Measurements from ENCODE around the gene GLTPD2.
A peak's percentile ranks its signal among the peaks of the same experiment; 100 is the strongest.

The GLTPD2 gene

DNA sequence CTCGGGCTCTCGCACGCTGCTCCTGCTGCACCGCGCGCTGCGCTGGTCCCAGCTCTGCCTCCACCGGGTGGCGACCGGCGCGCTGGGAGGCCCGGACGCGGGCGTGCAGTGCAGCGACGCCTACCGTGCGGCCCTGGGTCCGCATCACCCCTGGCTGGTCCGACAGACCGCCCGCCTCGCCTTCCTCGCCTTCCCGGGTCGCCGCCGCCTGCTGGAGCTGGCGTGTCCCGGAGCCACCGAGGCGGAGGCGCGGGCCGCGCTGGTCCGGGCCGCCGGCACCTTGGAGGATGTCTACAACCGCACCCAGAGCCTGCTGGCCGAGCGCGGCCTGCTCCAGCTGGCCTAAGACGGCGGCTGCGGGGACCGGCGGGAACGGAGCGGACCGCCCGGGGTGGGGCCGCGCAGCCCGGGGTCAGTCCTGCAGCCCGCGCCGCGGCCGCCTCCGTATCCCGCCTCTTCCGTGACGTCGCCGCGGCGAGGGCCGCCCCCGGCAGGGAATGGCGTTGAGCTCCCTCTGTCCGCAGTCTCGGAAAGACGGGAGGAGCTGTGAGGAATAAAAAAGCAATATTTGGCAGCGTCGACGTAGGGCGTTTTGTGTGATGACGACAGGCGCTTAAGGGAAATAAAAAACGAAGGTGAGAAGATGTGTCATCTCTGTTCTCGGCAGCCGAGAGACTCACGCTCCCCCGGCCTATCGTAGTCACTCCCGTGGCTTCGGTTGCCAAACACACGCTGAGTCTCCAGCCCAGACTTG lies 1.4 kb downstream of the GLTPD2 start:
- DNase-seq (ENCODE audit: extremely low read depth, low read depth): peak; percentile 74
- TF ChIP-seq, protein P1, sequence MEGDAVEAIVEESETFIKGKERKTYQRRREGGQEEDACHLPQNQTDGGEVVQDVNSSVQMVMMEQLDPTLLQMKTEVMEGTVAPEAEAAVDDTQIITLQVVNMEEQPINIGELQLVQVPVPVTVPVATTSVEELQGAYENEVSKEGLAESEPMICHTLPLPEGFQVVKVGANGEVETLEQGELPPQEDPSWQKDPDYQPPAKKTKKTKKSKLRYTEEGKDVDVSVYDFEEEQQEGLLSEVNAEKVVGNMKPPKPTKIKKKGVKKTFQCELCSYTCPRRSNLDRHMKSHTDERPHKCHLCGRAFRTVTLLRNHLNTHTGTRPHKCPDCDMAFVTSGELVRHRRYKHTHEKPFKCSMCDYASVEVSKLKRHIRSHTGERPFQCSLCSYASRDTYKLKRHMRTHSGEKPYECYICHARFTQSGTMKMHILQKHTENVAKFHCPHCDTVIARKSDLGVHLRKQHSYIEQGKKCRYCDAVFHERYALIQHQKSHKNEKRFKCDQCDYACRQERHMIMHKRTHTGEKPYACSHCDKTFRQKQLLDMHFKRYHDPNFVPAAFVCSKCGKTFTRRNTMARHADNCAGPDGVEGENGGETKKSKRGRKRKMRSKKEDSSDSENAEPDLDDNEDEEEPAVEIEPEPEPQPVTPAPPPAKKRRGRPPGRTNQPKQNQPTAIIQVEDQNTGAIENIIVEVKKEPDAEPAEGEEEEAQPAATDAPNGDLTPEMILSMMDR (IDR thresholded peaks at IDR 0.05; ENCODE audit: low read depth, low read length, missing control alignments): peak; percentile 53
- H3K4me3 ChIP-seq (replicated peaks; ENCODE audit: low read depth, low read length): peak overlapping the region; percentile 63

DNA sequence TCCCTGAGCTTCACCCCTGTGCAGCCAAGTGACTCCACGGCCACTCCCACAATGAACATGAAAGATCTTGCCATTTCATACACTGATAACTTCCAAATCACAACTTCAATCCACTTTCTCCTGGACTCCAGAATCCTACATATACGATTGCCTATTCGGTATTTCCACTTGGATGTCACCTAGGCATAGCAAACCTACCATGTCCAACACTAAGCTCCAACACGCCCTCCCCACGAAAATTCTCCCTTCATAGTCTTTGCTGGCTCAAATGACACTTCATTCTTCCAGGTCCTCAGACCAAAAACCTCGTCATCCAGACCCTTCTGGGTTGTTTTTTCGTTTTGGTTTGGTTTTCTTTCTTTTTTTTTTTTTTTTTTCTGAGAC lies 1.9 kb downstream of the GLTPD2 start:
- DNase-seq (ENCODE audit: extremely low read depth, low read depth): no peak
- TF ChIP-seq, protein P1 (IDR thresholded peaks at IDR 0.05; ENCODE audit: low read depth, low read length, missing control alignments): no peak
- peak overlapping the region; percentile 63 for H3K4me3 ChIP-seq (replicated peaks; ENCODE audit: low read depth, low read length)

DNA sequence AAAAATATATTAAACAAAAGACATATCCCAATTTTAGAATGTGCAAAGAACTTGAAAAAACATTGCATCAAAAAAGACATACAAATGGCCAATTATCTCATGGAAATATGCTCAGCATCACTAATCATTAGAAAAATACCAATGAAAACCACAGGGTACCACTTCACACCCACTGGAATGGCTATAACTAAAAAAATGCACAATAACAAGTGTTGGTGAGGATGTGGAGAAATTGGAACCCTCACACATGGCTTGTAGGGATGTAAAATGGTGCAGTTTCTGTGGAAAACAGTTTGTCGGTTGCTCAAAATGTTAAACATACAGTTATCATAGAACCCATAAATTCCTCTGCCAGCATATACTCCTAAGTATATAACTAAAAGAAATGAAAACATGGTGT lies 6.4 kb downstream of the GLTPD2 start:
- no peak overlapping the region for H3K4me3 ChIP-seq (replicated peaks; ENCODE audit: low read depth, low read length)
- TF ChIP-seq, protein P1 (IDR thresholded peaks at IDR 0.05; ENCODE audit: low read depth, low read length, missing control alignments): no peak
- DNase-seq (ENCODE audit: extremely low read depth, low read depth): no peak

DNA sequence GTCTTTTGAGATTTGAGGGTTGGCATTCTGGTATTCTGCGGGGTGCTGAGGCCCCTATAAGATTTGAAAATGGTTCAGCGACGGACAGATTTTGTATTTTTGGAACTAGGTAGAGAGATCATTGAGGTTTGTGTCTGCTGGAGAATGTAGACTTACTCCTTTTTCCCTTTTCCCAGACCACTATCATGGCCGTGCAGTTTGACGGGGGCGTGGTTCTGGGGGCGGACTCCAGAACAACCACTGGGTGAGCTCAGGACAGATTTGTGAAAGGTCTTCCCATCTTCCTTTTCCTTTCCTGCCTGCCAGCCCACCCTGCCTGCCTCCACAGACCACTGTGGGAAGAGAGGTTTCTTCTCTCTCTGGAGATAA lies 7.8 kb downstream of the GLTPD2 start:
- peak overlapping the region; percentile 98 for H3K4me3 ChIP-seq (replicated peaks; ENCODE audit: low read depth, low read length)
- TF ChIP-seq, protein P1 (IDR thresholded peaks at IDR 0.05; ENCODE audit: low read depth, low read length, missing control alignments): no peak
- no peak for DNase-seq (ENCODE audit: extremely low read depth, low read depth)

DNA sequence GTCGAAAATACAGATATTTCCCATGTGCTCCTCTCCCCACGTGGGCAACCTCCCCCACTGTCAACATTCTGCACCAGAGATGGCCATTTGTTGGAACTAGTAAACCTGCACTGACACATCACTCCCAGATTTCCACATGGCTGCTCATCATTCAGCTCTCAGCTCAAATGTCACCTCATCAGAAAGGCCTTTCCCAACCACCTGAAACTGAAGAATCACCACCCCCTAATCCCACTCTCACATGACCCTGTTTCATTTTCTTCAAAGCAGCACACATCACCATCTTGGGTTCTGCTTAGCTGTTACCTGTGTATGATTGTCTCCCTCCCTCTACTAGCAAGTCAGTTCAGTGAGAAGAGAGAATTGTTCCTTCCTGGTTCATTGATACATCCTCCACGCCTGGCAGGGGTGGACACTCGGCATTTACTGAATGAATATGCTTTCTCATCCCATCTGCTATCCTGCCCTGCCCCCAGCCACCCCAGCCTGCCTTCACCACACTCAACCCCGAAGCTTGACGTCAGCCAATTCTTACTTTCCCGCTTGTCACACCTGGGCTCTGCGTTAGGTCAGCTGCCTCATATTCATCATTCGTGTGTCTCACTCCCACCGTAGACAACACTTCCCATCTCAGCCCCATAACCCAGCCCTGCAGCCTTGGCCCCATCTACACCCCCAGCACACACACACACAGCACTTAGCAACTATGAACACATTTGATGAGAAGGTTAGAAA lies 11.9 kb downstream of the GLTPD2 start:
- H3K4me3 ChIP-seq (replicated peaks; ENCODE audit: low read depth, low read length): no peak overlapping the region
- no peak for DNase-seq (ENCODE audit: extremely low read depth, low read depth)
- TF ChIP-seq, protein P1 (IDR thresholded peaks at IDR 0.05; ENCODE audit: low read depth, low read length, missing control alignments): no peak

DNA sequence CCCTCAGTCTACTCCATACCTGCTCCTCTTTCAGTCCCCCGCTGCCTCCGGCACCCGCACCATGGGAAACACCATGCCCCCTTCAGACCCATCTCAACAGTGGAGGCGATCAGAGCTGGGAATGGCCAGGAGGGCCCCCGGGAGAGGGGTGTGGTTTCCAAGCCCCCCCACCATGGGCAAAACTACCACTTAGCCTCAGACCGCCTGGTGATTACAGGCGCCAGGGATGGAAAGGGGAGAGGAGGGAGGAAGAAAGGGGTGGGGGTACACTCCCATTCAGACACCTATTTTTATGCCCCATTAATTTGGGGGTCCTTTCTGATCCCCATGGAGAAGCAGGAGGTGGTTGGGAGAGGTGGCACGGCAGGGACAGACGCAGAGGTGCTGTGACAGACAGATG lies 13.5 kb downstream of the GLTPD2 start, which contains the start of gene C17orf114:
TSS of gene C17orf114 (minus strand) at position 101 of the 400 bp plus-strand sequence.
- no peak for DNase-seq (ENCODE audit: extremely low read depth, low read depth)
- no peak within 1 kb of the TSS for H3K4me3 ChIP-seq (replicated peaks; ENCODE audit: low read depth, low read length)
- TF ChIP-seq, protein P1 (IDR thresholded peaks at IDR 0.05; ENCODE audit: low read depth, low read length, missing control alignments): no peak

Measured in HFF-Myc (cell line).